ENCODE measurements around the gene DOCK2.

GRCh38 chr5:169979871-169980270 lies 342.8 kb downstream of the DOCK2 start:
- TF ChIP-seq, protein P1, sequence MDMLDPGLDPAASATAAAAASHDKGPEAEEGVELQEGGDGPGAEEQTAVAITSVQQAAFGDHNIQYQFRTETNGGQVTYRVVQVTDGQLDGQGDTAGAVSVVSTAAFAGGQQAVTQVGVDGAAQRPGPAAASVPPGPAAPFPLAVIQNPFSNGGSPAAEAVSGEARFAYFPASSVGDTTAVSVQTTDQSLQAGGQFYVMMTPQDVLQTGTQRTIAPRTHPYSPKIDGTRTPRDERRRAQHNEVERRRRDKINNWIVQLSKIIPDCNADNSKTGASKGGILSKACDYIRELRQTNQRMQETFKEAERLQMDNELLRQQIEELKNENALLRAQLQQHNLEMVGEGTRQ (IDR thresholded peaks at IDR 0.05; ENCODE audit: borderline replicate concordance, low read depth, low read length): no peak
- TF ChIP-seq CTCF (IDR thresholded peaks at IDR 0.05): no peak
- TF ChIP-seq TCF12 (IDR thresholded peaks at IDR 0.05): no peak

Measured in SK-N-SH (cell line).